ENCODE data around the gene ASRGL1.
A peak's percentile ranks its signal among the peaks of the same experiment; 100 is the strongest.

ASRGL1 gene

GRCh38 chr11:62392506-62392905 lies 55.3 kb downstream of the ASRGL1 start:
- no peak for DNase-seq (ENCODE audit: low read depth, low spot score)

DNA sequence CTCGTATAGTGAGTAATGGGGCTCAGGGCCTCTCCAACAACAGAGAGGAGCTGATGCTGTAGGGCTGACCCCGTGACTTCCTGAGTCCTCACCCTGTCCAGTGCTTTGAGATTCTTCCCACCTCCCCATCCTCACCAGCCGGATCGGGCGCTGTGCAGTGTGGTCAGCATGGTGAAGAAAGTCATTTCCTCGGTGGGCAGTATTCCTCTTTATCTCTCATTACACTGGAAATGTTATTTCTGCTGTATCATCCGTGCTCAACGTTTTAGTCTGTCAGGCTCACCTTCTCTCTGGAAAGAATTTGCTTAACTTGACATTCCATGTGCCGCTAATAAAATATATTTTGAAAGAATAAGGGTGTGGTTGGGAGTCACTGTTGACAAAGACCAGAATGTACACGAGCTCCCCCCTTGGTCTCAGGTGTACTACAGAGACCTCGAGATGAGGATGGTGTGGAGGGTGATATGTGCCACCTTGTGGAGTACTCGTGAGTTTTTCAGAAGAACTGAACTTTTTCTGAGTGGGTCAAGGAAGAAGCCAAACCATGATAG lies 55.9 kb downstream of the ASRGL1 start:
- no peak for DNase-seq (ENCODE audit: low read depth, low spot score)

DNA sequence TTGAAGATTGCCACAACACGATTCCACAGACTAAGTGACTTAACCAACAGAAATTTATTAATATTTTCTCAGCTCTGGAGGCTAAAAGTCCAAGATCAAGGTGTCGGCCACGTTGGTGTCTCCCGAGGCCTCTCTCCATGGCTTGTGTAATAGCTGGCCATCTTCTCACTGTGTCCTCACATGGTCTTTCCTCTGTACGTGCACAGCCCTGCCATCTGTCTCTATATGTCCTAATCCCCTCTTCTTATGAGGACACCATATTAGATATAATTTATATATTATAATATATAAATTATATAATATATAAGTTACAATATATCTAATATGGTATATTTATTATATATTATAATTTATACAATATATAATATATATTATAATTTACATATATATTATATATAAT lies 56.5 kb downstream of the ASRGL1 start:
- no peak for DNase-seq (ENCODE audit: low read depth, low spot score)

- peak; percentile 92 for DNase-seq (ENCODE audit: low read depth, low spot score)
Observed at GRCh38 chr11:62394825-62395538, 57.7 kb downstream of the ASRGL1 start.

DNA sequence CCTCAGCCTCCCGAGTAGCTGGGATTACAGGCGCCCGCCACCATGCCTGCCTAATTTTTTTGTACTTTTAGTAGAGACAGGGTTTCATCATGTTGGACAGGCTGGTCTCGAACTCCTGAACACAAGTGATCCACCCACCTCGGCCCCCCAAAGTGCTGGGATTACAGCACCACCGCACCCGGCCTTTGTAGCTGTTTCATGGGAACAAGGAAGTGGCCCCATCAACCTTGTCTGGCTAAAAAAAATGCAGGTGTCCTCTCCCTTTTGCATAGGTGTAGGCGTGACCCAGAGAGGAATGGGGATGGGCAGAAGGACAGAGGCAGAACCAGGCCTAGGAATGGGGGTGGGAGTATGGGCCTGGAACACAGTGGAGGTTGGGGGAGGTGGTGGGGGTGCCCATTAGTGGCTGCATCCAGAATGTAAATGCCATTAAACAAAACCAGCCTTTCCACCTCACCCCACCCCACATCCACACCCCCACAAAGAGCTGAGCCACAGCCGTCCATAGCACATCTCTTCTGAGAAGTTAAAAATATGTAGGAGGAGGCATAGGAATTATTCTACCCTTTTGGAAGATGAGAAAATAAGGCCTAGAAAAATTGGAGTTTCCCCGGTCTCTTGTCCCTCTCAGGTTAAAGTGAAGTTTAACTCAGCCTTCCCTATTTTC lies 58.8 kb downstream of the ASRGL1 start:
- no peak for DNase-seq (ENCODE audit: low read depth, low spot score)

DNA sequence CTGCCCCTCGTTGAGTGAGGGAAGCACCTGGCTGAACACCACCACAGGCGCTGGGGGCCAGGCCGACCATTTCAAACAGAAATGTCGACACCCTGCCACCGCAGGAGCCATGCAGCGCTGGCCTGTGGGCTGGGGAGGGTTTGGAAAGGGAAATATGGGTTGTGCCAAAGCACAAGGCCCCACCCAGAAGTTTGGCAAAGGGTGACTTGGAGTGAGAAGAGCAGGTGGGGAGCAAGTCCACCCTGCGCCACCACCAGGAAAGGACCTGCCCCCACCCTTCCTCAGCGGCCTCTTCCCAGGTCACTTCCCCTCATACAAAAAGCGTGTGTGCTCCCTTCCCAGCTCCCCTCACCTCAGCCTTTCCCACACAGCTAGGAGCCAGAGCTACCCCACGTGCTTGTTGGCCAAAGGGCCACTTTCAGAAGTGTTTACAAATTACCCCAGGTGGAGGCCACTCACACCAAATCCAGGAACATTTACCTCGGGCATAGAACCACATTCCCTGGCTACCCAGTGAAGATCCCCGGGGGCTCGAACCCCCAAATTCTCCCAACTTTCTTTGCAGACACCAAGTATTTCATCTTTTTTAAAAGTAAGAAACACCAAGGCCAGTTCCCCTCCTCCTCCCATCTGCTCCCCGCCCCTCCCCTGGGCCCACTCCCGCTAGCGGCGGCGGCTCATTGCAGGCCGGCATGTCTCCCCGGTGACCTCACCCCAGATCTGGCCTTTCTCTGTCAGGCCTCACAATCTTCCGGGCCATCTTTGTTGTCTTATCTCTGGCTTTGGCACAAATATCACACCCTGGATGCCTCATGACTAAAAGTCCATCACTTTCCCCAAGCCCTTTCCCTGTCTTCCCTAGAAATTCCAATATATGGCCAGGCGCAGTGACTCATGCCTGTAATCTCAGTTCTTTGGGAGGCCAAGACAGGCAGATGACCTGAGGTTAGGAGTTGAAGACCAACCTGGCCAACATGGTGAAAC lies 61.1 kb downstream of the ASRGL1 start:
- DNase-seq (ENCODE audit: low read depth, low spot score) = peak; percentile 35

- peak; percentile 8 for DNase-seq (ENCODE audit: low read depth, low spot score)
Observed at GRCh38 chr11:62399172-62399877, 62.1 kb downstream of the ASRGL1 start.

DNA sequence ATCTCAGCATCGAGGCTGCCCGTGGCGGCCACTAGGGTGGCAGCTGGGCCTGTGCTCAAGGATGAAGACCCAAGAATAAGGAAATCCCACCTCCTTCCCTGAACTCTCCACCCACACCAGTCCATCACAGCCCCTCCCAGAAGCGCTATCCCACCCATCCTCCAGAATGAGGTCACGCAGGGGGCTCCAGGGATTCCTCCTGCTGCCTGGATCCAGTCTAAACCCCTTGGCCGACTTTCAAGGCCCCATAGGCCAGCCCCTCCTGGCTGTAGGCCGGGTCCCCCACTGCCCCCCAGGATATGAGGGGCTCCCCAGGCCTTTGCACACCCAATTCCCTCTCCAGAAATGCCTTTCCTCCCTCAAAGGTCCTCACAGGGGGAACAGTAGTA lies 62.6 kb downstream of the ASRGL1 start:
- no peak for DNase-seq (ENCODE audit: low read depth, low spot score)

GRCh38 chr11:62400281-62400680 lies 63.0 kb downstream of the ASRGL1 start:
- peak; percentile 20 for DNase-seq (ENCODE audit: low read depth, low spot score)

DNA sequence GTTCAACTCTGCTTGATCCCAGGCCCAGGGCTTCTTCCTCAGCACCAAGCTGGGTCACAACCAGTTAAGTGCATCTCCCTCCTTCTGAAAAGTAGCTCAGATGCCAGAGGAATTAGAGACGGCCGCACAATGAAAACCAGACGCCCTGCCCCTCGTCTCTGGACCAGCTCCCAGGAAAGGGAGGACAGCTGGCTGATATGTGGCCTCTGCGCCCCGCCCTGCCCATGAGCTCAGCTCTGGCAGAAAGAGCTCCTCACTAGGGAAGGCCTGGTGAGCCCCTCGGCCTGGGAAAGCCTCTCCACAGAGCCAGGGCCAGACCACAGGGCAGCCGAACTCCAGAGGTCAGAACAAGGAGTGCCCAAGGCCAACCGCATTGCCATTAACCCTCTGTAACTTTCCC lies 63.5 kb downstream of the ASRGL1 start:
- DNase-seq (ENCODE audit: low read depth, low spot score) = peak; percentile 95

GRCh38 chr11:62401356-62401755 lies 64.1 kb downstream of the ASRGL1 start:
- peak; percentile 11 for DNase-seq (ENCODE audit: low read depth, low spot score)

DNA sequence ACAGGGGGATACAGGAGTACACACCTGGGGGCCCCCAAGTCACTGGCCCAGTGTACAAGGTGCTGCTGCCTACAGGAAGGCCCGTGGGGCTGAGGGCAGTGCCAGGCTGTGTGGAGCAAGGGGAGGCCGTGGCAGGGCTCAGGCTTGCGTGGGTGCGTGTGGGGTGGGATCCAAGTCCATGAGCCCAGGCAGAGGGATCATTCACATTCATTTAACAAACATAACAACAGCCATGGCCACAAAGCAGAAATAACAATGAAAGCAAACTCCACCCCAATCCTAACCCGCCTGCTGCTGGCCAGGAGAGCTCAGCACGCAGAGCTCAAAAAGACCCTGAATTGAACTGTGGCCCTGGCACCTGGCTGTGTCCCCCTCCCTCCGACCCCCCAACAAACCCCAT lies 64.6 kb downstream of the ASRGL1 start:
- DNase-seq (ENCODE audit: low read depth, low spot score) = peak; percentile 57

DNA sequence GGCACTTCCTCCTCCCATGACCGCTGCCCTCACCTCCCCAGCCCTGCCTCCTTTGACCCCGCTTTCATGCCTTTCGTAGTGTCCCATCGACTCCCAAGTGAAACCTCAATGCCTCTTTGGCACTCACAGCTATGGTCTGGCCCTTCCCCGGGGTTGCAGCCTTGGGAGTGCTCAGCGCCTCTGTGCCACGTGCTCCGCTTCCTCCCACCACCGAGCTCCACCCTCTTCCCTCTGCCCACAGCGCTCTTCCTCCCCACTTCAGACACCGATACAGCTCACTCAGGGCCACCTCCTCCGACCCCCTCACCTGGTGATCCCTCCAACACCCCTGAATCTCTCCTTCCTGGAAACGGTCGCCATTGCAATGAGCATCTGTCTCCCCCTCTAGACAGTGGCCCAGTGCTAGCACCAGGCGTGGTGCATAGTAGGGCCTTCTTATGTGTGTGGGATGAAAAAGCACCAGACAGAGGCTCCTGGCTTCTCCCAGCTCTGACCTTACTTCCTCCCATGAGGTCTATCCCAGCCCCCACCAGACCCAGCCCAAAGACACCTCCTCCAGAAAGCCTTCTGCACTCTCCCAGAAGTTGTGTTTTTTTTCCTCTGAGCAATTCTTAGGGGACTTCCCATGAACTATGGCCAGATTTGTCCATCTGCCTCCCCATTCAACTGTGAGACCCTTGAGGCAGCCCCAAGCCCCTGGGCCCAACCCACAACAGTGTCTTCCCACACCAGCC lies 65.1 kb downstream of the ASRGL1 start:
- DNase-seq (ENCODE audit: low read depth, low spot score) = peak; percentile 48

DNA sequence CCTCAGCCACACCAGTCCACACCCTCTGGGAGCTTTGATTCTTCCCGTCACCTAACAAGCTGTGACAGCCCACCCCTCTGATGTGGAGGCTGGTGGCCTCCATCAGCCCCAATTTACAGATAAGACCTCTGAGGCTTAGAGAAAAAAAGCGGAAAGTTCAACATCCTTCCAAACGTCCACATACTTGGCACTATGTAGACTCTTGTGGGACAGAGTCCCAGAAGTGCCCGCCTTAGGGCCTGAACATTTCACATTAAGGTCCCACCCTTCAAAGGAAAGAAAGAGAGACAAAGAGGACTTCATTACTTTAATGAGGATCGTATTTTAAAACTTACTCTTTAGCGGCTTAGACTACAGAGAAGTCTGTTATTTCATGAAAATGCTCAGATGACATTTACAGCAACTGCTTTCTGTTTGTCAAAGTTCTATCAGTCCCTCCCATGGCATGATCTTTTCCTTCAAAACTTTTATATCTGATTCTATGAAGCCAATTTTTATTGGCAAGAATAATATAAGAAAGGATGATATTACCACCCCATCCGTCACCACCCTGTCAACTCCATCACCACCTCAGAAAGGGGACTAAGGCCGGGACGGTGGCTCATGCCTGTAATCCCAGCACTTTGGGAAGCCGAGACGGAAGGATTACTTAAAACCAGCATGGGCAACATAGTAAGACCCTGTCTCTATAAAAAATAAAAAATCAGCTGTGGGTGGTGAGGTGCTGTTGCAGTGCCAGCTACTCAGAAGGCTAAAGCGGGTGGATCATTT lies 65.9 kb downstream of the ASRGL1 start:
- no peak for DNase-seq (ENCODE audit: low read depth, low spot score)

GRCh38 chr11:62404435-62404834 lies 67.2 kb downstream of the ASRGL1 start:
- no peak for DNase-seq (ENCODE audit: low read depth, low spot score)

DNA sequence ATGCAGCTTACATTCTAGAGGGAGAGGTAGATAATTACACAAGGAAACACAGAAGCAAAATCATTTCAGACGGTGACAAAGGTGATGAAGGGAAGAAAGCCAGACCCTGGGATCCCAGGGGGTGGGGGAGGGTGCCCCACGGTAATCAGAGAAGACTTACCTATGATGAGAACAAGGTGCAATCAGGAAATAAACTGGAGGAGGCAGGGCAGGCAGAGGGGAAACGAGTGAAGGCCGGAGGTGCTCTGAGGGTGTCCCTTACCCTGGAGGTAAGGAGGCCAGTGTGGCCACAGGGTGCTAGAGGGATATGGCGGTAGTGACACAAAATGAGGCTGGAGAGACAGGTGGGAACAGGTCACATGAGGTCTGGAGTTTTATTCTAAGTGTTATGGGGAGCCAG lies 67.7 kb downstream of the ASRGL1 start:
- no peak for DNase-seq (ENCODE audit: low read depth, low spot score)

- no peak for DNase-seq (ENCODE audit: low read depth, low spot score)
Observed at GRCh38 chr11:62406034-62406433, 68.8 kb downstream of the ASRGL1 start.

GRCh38 chr11:62409831-62410230 lies 72.6 kb downstream of the ASRGL1 start:
- DNase-seq (ENCODE audit: low read depth, low spot score) = no peak

DNA sequence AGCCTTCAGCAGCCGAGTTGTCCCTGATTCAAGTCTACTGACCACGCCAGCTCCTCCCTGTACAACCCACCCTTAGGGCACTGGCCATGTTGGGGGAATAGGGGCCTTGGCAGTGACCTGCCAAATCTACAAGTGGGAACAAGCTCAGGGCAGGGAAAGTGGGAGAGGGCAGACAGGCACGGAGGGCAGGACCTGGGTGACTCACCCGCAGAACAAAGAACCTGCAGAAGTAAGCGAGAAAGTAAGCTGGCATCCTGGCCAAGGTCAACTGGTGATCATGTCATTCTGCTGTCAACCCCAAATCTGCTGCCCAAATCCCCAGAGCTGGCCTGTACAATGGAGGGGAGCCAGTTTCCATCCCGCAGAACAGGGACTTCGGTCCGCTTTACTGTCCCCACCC lies 73.7 kb downstream of the ASRGL1 start:
- DNase-seq (ENCODE audit: low read depth, low spot score) = no peak

DNA sequence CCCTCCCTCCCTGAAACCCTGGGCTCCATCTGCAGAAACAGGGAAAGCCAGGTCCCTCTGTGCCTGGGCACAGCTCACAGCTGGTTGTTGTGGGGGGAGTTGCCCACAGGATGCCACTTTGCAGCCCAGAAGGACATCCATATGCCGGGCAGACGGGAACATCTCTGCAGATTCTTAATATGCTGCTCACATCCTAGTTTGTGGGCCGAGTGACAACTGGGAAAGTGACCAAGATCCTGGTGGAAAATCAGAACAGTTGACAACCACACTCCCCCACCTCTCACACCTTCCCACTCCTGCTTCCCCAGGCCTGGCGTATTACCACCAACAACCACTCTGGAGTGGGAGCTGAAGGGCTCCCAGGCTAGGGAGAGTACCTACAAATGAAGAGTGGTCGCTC lies 74.3 kb downstream of the ASRGL1 start:
- DNase-seq (ENCODE audit: low read depth, low spot score) = peak; percentile 48
